ENCODE results near the gene S100A14.
"Not testable (repeated sequence)": the region's sequence is repeated elsewhere in the genome, so short reads cannot be mapped to it uniquely, and the experiment has no call there.

Gene S100A14

GRCh38 chr1:153614189-153614900 is 1.8 kb downstream of the S100A14 start:
- no peak for DNase-seq

GRCh38 chr1:153613406-153613805 is 2.7 kb downstream of the S100A14 start:
- no peak for DNase-seq

- peak; percentile 36 for DNase-seq
Measured at GRCh38 chr1:153612755-153613331, 3.3 kb downstream of the S100A14 start, which contains the start of gene S100A16. Gene S100A16, minus strand, starts transcription at chr1:153613137. Its CDS starts 4,986 bp downstream, at chr1:153608151.

- DNase-seq, result no peak
Measured at GRCh38 chr1:153612111-153612754, 3.9 kb downstream of the S100A14 start.

GRCh38 chr1:153611356-153611755 is 4.8 kb downstream of the S100A14 start:
- no peak for DNase-seq

GRCh38 chr1:153610811-153611301 is 5.3 kb downstream of the S100A14 start:
- DNase-seq, result no peak

GRCh38 chr1:153610334-153610733 is 5.8 kb downstream of the S100A14 start:
- no peak for DNase-seq

GRCh38 chr1:153609585-153609907 is 6.6 kb downstream of the S100A14 start:
- no peak for DNase-seq

- no peak for DNase-seq
Measured at GRCh38 chr1:153608742-153609584, 7.2 kb downstream of the S100A14 start.

GRCh38 chr1:153608089-153608682 is 7.9 kb downstream of the S100A14 start:
- no peak for DNase-seq

- no peak for DNase-seq
Measured at GRCh38 chr1:153607381-153607780, 8.7 kb downstream of the S100A14 start.

GRCh38 chr1:153606194-153606593 is 9.9 kb downstream of the S100A14 start:
- DNase-seq, result no peak

GRCh38 chr1:153602749-153603148 is 13.4 kb downstream of the S100A14 start:
- DNase-seq, result no peak

GRCh38 chr1:153599847-153600246 is 16.3 kb downstream of the S100A14 start:
- DNase-seq, result no peak

- peak; percentile 93 for DNase-seq
Measured at GRCh38 chr1:153598309-153599172, 17.6 kb downstream of the S100A14 start.

GRCh38 chr1:153597206-153597605 is 18.9 kb downstream of the S100A14 start:
- peak; percentile 51 for DNase-seq

GRCh38 chr1:153592748-153593147 is 23.4 kb downstream of the S100A14 start:
- no peak for DNase-seq

- DNase-seq, result no peak
Measured at GRCh38 chr1:153588482-153588881, 27.6 kb downstream of the S100A14 start.

- DNase-seq, result not testable (repeated sequence)
Measured at GRCh38 chr1:153588033-153588432, 28.1 kb downstream of the S100A14 start.

GRCh38 chr1:153587314-153587713 is 28.8 kb downstream of the S100A14 start:
- no peak for DNase-seq

GRCh38 chr1:153586347-153586746 is 29.8 kb downstream of the S100A14 start:
- DNase-seq, result no peak

- no peak for DNase-seq
Measured at GRCh38 chr1:153585006-153585405, 31.1 kb downstream of the S100A14 start.
